B cell (primary cell): Measurements from ENCODE around the gene TATDN3. TPM values are rescaled to one million over a fixed set of nuclear protein-coding genes. Genes with fewer than 3 reads are reported as not detected.

Experiments
- ATAC-seq: fragments of 200-7000 bp; cut with Tn5 transposase; one replicate; pipeline ENCODE4 v1.10.0; 2021; ENCODE audit warnings: low read depth, mild to moderate bottlenecking, moderate number of reproducible peaks, moderate library complexity
- CTCF ChIA-PET: fragments of 350-600 bp; sonication (Branson Sonifier 250); formaldehyde crosslinking; loops from one replicate; lab custom pipeline; 2021; ENCODE audit warnings: antibody characterized with exemption, inconsistent platforms; lab: Charles Lee
- POLR2A ChIA-PET: fragments of 350-600 bp; sonication (Branson Sonifier 250); formaldehyde crosslinking; loops from one replicate; lab custom pipeline; 2021; ENCODE audit warnings: antibody characterized with exemption; lab: Charles Lee
- DNase-seq: peaks from one replicate; pipeline ENCODE4 v3.0.0; 2013
- H2AFZ ChIP-seq: 2 replicates; pipeline ENCODE4 v1.6.1; 2012; ENCODE audit warnings: mild to moderate bottlenecking, low read depth, low read length; ENCODE audit not compliant: insufficient read depth, poor library complexity, severe bottlenecking
- H3K27ac ChIP-seq, 2 donors: 1 replicate in 1 of 2; 2 replicates in 1 of 2; pipeline ENCODE4 v1.5.1; 2012 to 2013; ENCODE audit warnings: low read length in 2 of 2, mild to moderate bottlenecking in 2 of 2, moderate library complexity in 1 of 2
- H3K27me3 ChIP-seq, 4 experiments: fragments of 200-600 bp in 1 of 4; sonication (generic) in 1 of 4; replicated peaks in 1 of 4; 1 replicate in 2 of 4; 2 replicates in 2 of 4; pipeline versions ENCODE4 v1.6.1 to v1.7.0; 2013 to 2016; ENCODE audit warnings: low read length in 3 of 4, mild to moderate bottlenecking in 2 of 4, mixed read lengths in 1 of 4, moderate library complexity in 1 of 4; ENCODE audit not compliant: insufficient read depth in 4 of 4, control insufficient read depth in 3 of 4; ENCODE audit errors: control extremely low read depth in 1 of 4
- H3K36me3 ChIP-seq, 2 experiments: replicated peaks in 1 of 2; 1 replicate in 1 of 2; 2 replicates in 1 of 2; pipeline versions ENCODE4 v1.6.1 to v1.7.1; 2013; ENCODE audit warnings: low read length in 1 of 2; ENCODE audit not compliant: insufficient read depth in 2 of 2, control insufficient read depth in 1 of 2; ENCODE audit errors: control extremely low read depth in 1 of 2, extremely low read depth in 1 of 2
- H3K4me1 ChIP-seq, 2 donors: fragments of 200-600 bp in 1 of 2; sonication (generic) in 1 of 2; 1 replicate in 1 of 2; 2 replicates in 1 of 2; pipeline versions ENCODE4 v1.5.1 to v1.6.1; 2013 to 2017; ENCODE audit warnings: low read length in 2 of 2; ENCODE audit not compliant: control insufficient read depth in 2 of 2, insufficient read depth in 2 of 2
- H3K4me2 ChIP-seq: replicated peaks from 2 replicates; pipeline ENCODE3; 2012; ENCODE audit warnings: mild to moderate bottlenecking, low read depth, low read length; ENCODE audit not compliant: poor library complexity, severe bottlenecking
- H3K4me3 ChIP-seq, 5 experiments: fragments of 200-600 bp in 1 of 5; sonication (generic) in 1 of 5; 1 replicate in 3 of 5; 2 replicates in 2 of 5; pipeline versions ENCODE4 v1.5.1 to v1.7.0; 2011 to 2016; ENCODE audit warnings: low read length in 4 of 5, mild to moderate bottlenecking in 4 of 5, low read depth in 2 of 5, control low read depth in 1 of 5, moderate library complexity in 1 of 5; ENCODE audit not compliant: insufficient read depth in 1 of 5; ENCODE audit errors: control extremely low read depth in 1 of 5, extremely low read depth in 1 of 5
- H3K79me2 ChIP-seq: fragments of 200-600 bp; sonication (generic); one replicate; pipeline ENCODE4 v1.6.0; 2016; ENCODE audit warnings: low read length; ENCODE audit not compliant: control insufficient read depth, insufficient read depth
- H3K9ac ChIP-seq: fragments of 200-600 bp; sonication (generic); 2 replicates; pipeline ENCODE4 v1.6.1; 2017; ENCODE audit warnings: mild to moderate bottlenecking, low read length, moderate library complexity
- H3K9me3 ChIP-seq, 3 donors: one replicate each; pipeline versions ENCODE4 v1.6.1 to v1.7.1; 2013; ENCODE audit warnings: low read length in 2 of 3; ENCODE audit not compliant: control insufficient read depth in 2 of 3, insufficient read depth in 1 of 3; ENCODE audit errors: control extremely low read depth in 1 of 3
- H4K20me1 ChIP-seq: 2 replicates; pipeline ENCODE4 v1.6.0; 2012; ENCODE audit warnings: mild to moderate bottlenecking, low read length; ENCODE audit not compliant: insufficient read depth, control insufficient read depth, poor library complexity, severe bottlenecking
- H3K27ac Mint-ChIP-seq: one replicate; pipeline ENCODE4 v1.8.0; 2021; ENCODE audit warnings: mixed read lengths
- H3K27me3 Mint-ChIP-seq: one replicate; pipeline ENCODE4 v1.8.0; 2021; ENCODE audit warnings: mixed read lengths
- H3K4me1 Mint-ChIP-seq: one replicate; pipeline ENCODE4 v1.8.0; 2021; ENCODE audit warnings: mixed read lengths
- H3K4me3 Mint-ChIP-seq: one replicate; pipeline ENCODE4 v1.8.0; 2021; ENCODE audit warnings: mixed read lengths
- H3K9me3 Mint-ChIP-seq: one replicate; pipeline ENCODE4 v1.8.0; 2022; ENCODE audit warnings: mixed read lengths; ENCODE audit not compliant: insufficient read depth
- CTCF ChIP-seq: fragments of 200-600 bp; IDR thresholded peaks from one replicate; pipeline ENCODE4 v1.8.0; 2022; ENCODE audit warnings: antibody characterized with exemption, mild to moderate bottlenecking
- EZH2 ChIP-seq: IDR thresholded peaks from 2 replicates; pipeline ENCODE4 v1.6.1; 2012; ENCODE audit warnings: borderline replicate concordance, low read depth, mild to moderate bottlenecking, moderate library complexity, low read length; ENCODE audit not compliant: insufficient read depth, poor library complexity, severe bottlenecking
- WGBS: methylation state at CpG from one replicate; pipeline ENCODE4 v1.1.5; 2013; ENCODE audit warnings: missing lambda C conversion rate; ENCODE audit not compliant: insufficient coverage; 5-methylcytosine and 5-hydroxymethylcytosine counted together
- intact Hi-C: fragments of 100-400 bp; cut with micrococcal nuclease; formaldehyde crosslinking; loops from one replicate; pipeline ENCODE4 v1.10.0; 2022
- polyA plus RNA-seq: library from polyadenylated mRNA; depleted of rRNA; stranded (reverse); fragments of >200 nt; gene quantifications from 2 replicates; pipeline ENCODE4 v1.2.3, GENCODE V29; 2012
- total RNA-seq, 2 donors: library from RNA; stranded (reverse); fragments of 120-200 nt in 1 of 2; gene quantifications; 1 replicate in 1 of 2; 2 replicates in 1 of 2; pipeline versions ENCODE4 v1.2.3 to v1.2.4, GENCODE V29; 2013 to 2022

TATDN3 gene
- total and polyA plus RNA-seq, 2 donors (not counting 1 experiment from before 2014, with no cell fraction given): 17.6 to 28.6 TPM

- Histone ChIP-seq H3K4me3 (no peak overlapping the region), H3K36me3 (peaks cover 15 to 52% of the 10 kb centered on the region in 2 experiments), H4K20me1 (no peaks in the 10 kb centered on the region), H3K4me1 (no peaks in the 10 kb centered on the region), H3K9me3 (peaks cover 0 to 3% (median 0%) of the 10 kb centered on the region in 3 donors), H3K4me2 (no peak overlapping the region), H3K27ac (no peak overlapping the region), H2AFZ (no peak overlapping the region), H3K79me2 (peaks cover 10% of the 10 kb centered on the region), H3K27me3 (no peaks in the 10 kb centered on the region), H3K9ac (no peak overlapping the region)
- Mint-ChIP-seq H3K27me3 (no peaks in the 10 kb centered on the region), H3K4me1 (no peaks in the 10 kb centered on the region), H3K27ac (no peak overlapping the region), H3K4me3 (no peak overlapping the region), H3K9me3 (no peaks in the 10 kb centered on the region)
- no CpG with 5 or more reads among the region's 3 CpGs for WGBS
- intact Hi-C loops: loop anchor here (5.0 kb wide), 2 partner anchors 217 to 1103 kb away; partner anchors contain the start of gene NEK2
- no peak for DNase-seq
- CTCF ChIA-PET: interaction anchor here (1.0 to 6.1 kb wide), 12 partner anchors 10 to 745 kb away, joined by 3 to 90 read pairs (median 4); partner anchors contain the start of genes DTL and INTS7
- POLR2A ChIA-PET: no interaction called here
- TF ChIP-seq CTCF: no peak
- TF ChIP-seq EZH2: no peak
- ATAC-seq: no peak
Measured at GRCh38 chr1:212780759-212781158, 10.9 kb upstream of the TATDN3 start.

- no CpG with 5 or more reads among the region's 2 CpGs for WGBS
- Histone ChIP-seq H3K9me3 (peaks cover 0 to 3% (median 0%) of the 10 kb centered on the region in 3 donors), H3K4me1 (no peaks in the 10 kb centered on the region), H4K20me1 (no peaks in the 10 kb centered on the region), H3K4me3 (no peak overlapping the region), H3K79me2 (peaks cover 13% of the 10 kb centered on the region), H3K27me3 (no peaks in the 10 kb centered on the region), H3K27ac (no peak overlapping the region), H3K9ac (no peak overlapping the region), H3K4me2 (no peak overlapping the region), H3K36me3 (peaks cover 18 to 56% of the 10 kb centered on the region in 2 experiments), H2AFZ (no peak overlapping the region)
- DNase-seq (no peak), ATAC-seq (no peak)
- Mint-ChIP-seq H3K27me3 (no peaks in the 10 kb centered on the region), H3K4me1 (no peaks in the 10 kb centered on the region), H3K27ac (no peak overlapping the region), H3K9me3 (no peaks in the 10 kb centered on the region), H3K4me3 (no peak overlapping the region)
- TF ChIP-seq EZH2 (no peak), CTCF (no peak)
- intact Hi-C loops: loop anchor here (5.0 kb wide), 2 partner anchors 216 to 1104 kb away; partner anchors contain the start of gene NEK2
- ChIA-PET CTCF (interaction anchor here (0.9 to 6.1 kb wide), 17 partner anchors 10 to 746 kb away, joined by 3 to 90 read pairs (median 4); partner anchors contain the start of genes DTL, INTS7, NSL1 and TATDN3), POLR2A (no interaction called here)
Measured at GRCh38 chr1:212781225-212781624, 10.5 kb upstream of the TATDN3 start.
